NB4 (cell line): ENCODE results near the gene MTHFD1L.
"Not testable (repeated sequence)": the region's sequence is repeated elsewhere in the genome, so short reads cannot be mapped to it uniquely, and the experiment has no call there.

ENCODE experiments used
- DNase-seq: peaks from one replicate; pipeline ENCODE4 v3.0.0; 2010; ENCODE audit warnings: low read depth
- H3K4me3 ChIP-seq: one replicate; pipeline ENCODE4 v1.5.1; 2011; ENCODE audit warnings: mild to moderate bottlenecking, low read depth, low read length, moderate library complexity
- CTCF ChIP-seq: IDR thresholded peaks from one replicate; pipeline ENCODE4 v1.5.1; 2012; ENCODE audit warnings: low read depth, low read length
- MAX ChIP-seq: IDR thresholded peaks from 2 replicates; pipeline ENCODE4 v1.6.1; 2011; ENCODE audit warnings: low read depth, low read length
- MYC ChIP-seq: IDR thresholded peaks from 2 replicates; pipeline ENCODE4 v1.6.1; 2011; ENCODE audit warnings: low read depth, low read length
- POLR2A ChIP-seq: IDR thresholded peaks from 2 replicates; pipeline ENCODE4 v1.6.1; 2011; ENCODE audit warnings: mild to moderate bottlenecking; ENCODE audit not compliant: insufficient read length; ENCODE audit errors: extremely low read depth

The MTHFD1L gene

GRCh38 chr6:151027936-151028838 lies 162.7 kb downstream of the MTHFD1L start:
- DNase-seq: no peak
- TF ChIP-seq CTCF (no peak), POLR2A (no peak), MAX (no peak), MYC (no peak)
- no peak overlapping the region for H3K4me3 ChIP-seq

- H3K4me3 ChIP-seq: no peak overlapping the region
- no peak for TF ChIP-seq MAX
- TF ChIP-seq MYC: no peak
- TF ChIP-seq CTCF: no peak
- TF ChIP-seq POLR2A: no peak
- no peak for DNase-seq
Measured at GRCh38 chr6:151029970-151030369, 164.5 kb downstream of the MTHFD1L start.

GRCh38 chr6:151032034-151032433 lies 166.5 kb downstream of the MTHFD1L start:
- DNase-seq: no peak
- TF ChIP-seq MAX (no peak), MYC (no peak)
- H3K4me3 ChIP-seq: no peak overlapping the region

- no peak overlapping the region for H3K4me3 ChIP-seq
- DNase-seq: no peak
- TF ChIP-seq POLR2A (no peak), MYC (no peak), CTCF (no peak), MAX (no peak)
Measured at GRCh38 chr6:151034825-151035781, 169.6 kb downstream of the MTHFD1L start.

- not testable (repeated sequence) for DNase-seq
Measured at GRCh38 chr6:151036211-151036721, 170.8 kb downstream of the MTHFD1L start.

GRCh38 chr6:151036869-151037680 lies 171.6 kb downstream of the MTHFD1L start:
- TF ChIP-seq CTCF (no peak), MAX (no peak), POLR2A (no peak), MYC (no peak)
- no peak for DNase-seq
- H3K4me3 ChIP-seq: no peak overlapping the region

More at GRCh38 chr6:151036211-151036721, 170.8 kb downstream of the MTHFD1L start:
- H3K4me3 ChIP-seq: not testable (repeated sequence)
